Right cardiac atrium (tissue), 5 donors: ENCODE results near the gene COL2A1. TPM values are rescaled to one million over a fixed set of nuclear protein-coding genes. Genes with fewer than 3 reads are reported as not detected.

ENCODE experiments used
- ATAC-seq, 2 donors: fragments of 200-7000 bp; cut with Tn5 transposase; one replicate each; pipeline versions ENCODE4 v1.8.0 to v1.9.1; 2020; ENCODE audit warnings: moderate library complexity in 2 of 2, mild to moderate bottlenecking in 1 of 2
- DNase-seq, 3 donors: peaks; one replicate each; pipeline ENCODE4 v3.0.0-alpha.2; 2020
- H3K27ac ChIP-seq: one replicate; pipeline ENCODE4 v1.5.1; 2013; ENCODE audit warnings: mild to moderate bottlenecking, low read length, control low read depth, moderate library complexity
- H3K27me3 ChIP-seq: one replicate; pipeline ENCODE4 v1.6.1; 2013; ENCODE audit not compliant: control insufficient read depth, insufficient read depth
- H3K4me1 ChIP-seq: one replicate; pipeline ENCODE4 v1.6.1; 2013; ENCODE audit warnings: low read length; ENCODE audit not compliant: control insufficient read depth, insufficient read depth
- H3K4me3 ChIP-seq: one replicate; pipeline ENCODE4 v1.5.1; 2013; ENCODE audit warnings: low read length, control low read depth
- H3K9me3 ChIP-seq: one replicate; pipeline ENCODE4 v1.6.1; 2013; ENCODE audit warnings: low read length; ENCODE audit not compliant: control insufficient read depth
- WGBS: extraction: QIAGEN DNeasy Blood & Tissue Kit; methylation state at CpG from one replicate; pipeline ENCODE4 v1.1.7; 2013; 5-methylcytosine and 5-hydroxymethylcytosine counted together
- intact Hi-C, 4 donors: fragments of 100-400 bp; cut with DNase I; formaldehyde crosslinking; loops; one replicate each; pipeline versions ENCODE4 v1.11.0 to v1.14.0; 2022 to 2023
- polyA plus RNA-seq: library from polyadenylated mRNA; stranded (reverse); fragments of 200-250 nt; gene quantifications from one replicate; pipeline ENCODE4 v1.2.3, GENCODE V29; 2013
- total RNA-seq, 4 donors: library from RNA; stranded (reverse); fragmentation: NEBNext Ultra II Directional; extraction: Animal tissue kit (Norgen Biotek cat#: 25700); gene quantifications; one replicate each; pipeline ENCODE4 v1.2.1, GENCODE V29; 2021
- donor health status: healthy with polysubstance abuse.
- donor health status: DM: no; HTN: yes; CAD: no.
- donor health status: DM: no; HTN: no; CAD: no.
- donor health status: DM: no; HTN: yes; CAD: no; lungs with severe emphysema.
- donor health status: DM: yes; HTN: yes; CAD: no.

Gene COL2A1
- total and polyA plus RNA-seq, 5 donors: 0.07 TPM; not detected in 4

DNA sequence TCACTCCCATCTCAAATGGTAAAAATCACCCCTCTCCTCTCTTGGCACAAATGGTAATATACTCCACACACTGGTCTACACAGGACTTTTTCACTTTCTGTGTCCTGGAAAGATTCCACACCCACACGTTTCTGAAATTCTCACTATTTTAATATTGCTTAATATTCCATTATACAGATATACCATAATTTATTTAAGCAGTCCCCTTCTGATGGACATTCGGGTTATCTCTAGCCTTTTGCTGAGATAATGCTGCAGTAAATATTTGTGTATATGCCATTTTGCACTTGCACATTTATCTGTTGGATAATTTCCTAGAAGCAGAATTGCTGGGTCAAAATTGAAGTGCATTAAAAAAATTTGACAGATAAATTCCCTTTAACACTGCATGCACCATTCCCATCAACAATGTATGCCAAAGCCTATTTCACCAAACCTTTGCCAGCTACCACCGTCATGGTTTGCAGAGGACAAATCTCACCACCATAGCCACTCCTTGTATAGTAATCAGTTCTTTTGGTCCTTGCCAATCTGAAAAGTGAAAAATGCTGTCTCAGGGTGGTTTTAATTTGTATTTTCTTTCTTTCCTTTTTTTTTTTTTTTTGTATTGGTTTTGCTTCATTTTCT, 15.5 kb upstream of the COL2A1 start:
- Histone ChIP-seq H3K9me3 (no peaks in the 10 kb centered on the region), H3K4me3 (no peak overlapping the region), H3K4me1 (peaks cover 2% of the 10 kb centered on the region), H3K27ac (no peak overlapping the region), H3K27me3 (no peaks in the 10 kb centered on the region)
- no peak for DNase-seq
- 41% methylated on average over 3 of the region's 3 CpGs for WGBS
- intact Hi-C loops: no loop called here
- ATAC-seq: no peak

DNA sequence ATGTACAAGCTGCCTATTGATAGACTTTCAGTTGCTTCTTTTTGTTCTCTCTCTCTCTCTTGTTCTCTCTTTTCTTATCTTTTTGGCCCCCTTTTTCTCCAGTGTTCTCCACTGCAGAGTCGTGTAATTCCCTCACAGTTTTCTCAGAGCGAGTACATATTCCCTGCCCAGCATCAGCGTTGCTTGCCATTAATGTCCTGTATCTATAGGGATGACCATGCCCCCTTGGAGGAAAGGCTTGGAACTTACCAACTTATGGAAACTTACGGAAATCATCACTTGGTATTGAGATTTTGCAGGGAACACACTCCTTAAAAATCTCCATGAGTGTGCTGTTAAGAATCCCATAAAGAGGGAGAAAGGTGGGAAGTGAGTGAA, 14.3 kb upstream of the COL2A1 start:
- Histone ChIP-seq H3K4me3 (no peak overlapping the region), H3K27me3 (no peaks in the 10 kb centered on the region), H3K27ac (no peak overlapping the region), H3K4me1 (peaks cover 2% of the 10 kb centered on the region), H3K9me3 (no peaks in the 10 kb centered on the region)
- intact Hi-C loops: no loop called here
- no peak for DNase-seq
- no peak for ATAC-seq
- 67% methylated on average over 4 of the region's 4 CpGs for whole genome bisulfite sequencing

DNA sequence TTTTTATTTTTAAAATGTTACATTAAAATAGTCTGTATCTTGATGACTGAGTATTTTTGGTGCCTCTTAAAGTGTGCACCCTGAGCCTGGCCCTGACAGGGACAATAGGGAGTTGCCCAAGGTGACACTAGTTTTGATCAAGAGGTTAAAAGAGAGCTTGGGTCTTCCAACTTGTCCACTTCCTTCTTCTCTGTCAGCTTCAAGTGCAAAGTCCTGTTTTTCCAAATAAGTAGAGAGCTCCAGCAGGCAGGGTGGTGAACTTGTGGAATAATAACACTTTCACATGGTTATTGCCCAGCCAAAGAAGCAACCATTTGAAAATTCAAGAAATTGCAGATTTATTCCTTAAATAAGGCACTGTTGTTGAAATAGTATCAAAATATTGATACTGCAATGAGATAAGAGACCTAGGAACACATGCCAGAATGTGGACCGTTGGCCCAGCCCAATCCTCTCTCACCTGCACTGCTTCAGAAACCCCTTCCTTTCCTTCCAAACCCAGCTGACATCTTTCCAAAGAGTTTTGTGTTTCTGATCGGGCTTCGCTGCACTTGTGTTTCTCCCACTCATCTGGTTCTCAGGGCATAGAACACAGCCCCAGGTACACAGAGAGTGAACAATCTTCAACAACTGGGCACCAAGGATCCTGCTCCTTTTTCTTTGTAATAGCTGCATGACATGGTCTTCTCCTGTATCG, 13.8 kb upstream of the COL2A1 start:
- DNase-seq: no peak
- WGBS: 81% methylated on average over 4 of the region's 4 CpGs
- Histone ChIP-seq H3K9me3 (no peaks in the 10 kb centered on the region), H3K4me3 (no peak overlapping the region), H3K4me1 (peaks cover 2% of the 10 kb centered on the region), H3K27me3 (no peaks in the 10 kb centered on the region), H3K27ac (no peak overlapping the region)
- intact Hi-C loops: no loop called here
- ATAC-seq: no peak

DNA sequence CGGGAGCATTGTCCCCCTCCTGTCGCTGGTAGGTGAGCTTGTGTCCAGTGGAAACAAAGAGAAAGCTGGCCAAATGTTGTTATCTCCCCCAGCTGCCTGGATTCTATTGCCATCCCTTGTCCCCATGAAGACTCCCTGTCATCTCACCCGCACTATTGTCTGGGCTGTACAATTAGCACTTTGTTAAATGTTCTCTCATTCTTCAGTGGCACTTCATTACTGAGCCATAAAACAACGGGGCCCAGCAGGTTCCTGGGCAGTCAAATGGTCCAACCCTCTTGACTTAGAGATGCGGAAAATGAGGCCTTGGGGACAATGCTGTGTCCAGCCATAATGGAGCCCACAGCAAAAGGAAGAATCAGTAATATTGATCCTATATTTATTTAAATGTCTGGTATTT, 13.2 kb upstream of the COL2A1 start:
- no peak overlapping the region for H3K4me3 ChIP-seq
- no peaks in the 10 kb centered on the region for H3K9me3 ChIP-seq
- H3K27ac ChIP-seq: no peak overlapping the region
- DNase-seq: no peak
- H3K27me3 ChIP-seq: no peaks in the 10 kb centered on the region
- intact Hi-C loops: no loop called here
- ATAC-seq: no peak
- H3K4me1 ChIP-seq: peaks cover 2% of the 10 kb centered on the region
- 74% methylated on average over 5 of the region's 5 CpGs for WGBS

DNA sequence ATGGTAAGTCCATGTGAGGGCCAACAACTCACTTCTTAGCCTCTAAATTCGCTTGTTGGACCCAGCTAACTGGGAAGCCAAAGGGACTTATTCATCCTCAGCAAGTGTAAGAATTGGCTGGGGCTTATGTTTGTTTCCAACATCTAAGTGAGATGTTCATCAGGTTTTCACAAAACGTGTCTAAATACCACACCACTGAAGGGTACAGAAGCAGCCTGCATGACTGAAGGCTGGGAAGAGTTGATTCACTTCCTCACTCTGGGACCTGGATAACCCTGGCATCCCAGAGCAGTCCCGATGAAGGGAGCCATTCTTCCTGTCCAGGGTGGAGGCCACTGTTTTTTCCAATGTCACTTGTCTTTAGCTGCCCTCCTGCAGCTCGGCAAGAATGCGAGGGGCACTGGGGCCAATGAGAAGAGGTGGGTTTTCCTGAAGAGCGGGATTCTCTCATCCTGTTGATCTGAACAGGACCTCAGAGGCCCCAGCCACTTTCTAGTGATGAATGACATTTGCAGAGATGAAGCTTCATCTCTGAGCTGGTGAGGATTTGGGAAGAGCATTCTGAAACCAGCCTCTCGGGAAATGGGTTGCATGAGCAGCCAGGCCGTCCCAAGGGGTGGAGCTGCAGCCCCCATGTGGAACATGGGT, 12.2 kb upstream of the COL2A1 start:
- Histone ChIP-seq H3K27ac (no peak overlapping the region), H3K27me3 (no peaks in the 10 kb centered on the region), H3K4me3 (no peak overlapping the region), H3K9me3 (no peaks in the 10 kb centered on the region), H3K4me1 (no peaks in the 10 kb centered on the region)
- WGBS: 67% methylated on average over 8 of the region's 8 CpGs
- ATAC-seq (no peak), DNase-seq (no peak)
- intact Hi-C loops: no loop called here

DNA sequence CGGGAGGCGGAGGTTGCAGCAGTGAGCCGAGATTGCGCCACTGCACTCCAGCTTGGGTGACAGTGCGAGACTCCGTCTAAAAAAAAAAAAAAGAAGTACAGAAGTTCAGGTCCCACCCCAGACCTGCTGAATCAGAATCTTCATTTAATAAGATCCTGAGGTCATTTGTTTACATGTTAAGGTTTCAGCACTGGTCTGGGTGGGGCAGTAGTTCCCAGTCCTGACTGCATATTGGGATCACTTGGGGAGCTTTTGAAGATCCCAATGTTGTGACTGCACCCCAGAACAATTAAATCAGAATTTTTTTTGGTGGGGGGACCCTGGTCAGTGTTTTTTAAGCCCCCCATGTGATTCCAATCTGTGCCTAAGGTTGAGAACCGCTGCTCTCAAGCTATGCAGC, 11.7 kb upstream of the COL2A1 start:
- intact Hi-C loops: no loop called here
- H3K4me1 ChIP-seq: no peaks in the 10 kb centered on the region
- no peaks in the 10 kb centered on the region for H3K9me3 ChIP-seq
- H3K4me3 ChIP-seq: no peak overlapping the region
- no peak for ATAC-seq
- H3K27ac ChIP-seq: no peak overlapping the region
- WGBS: 89% methylated on average over 7 of the region's 7 CpGs
- no peak for DNase-seq
- no peaks in the 10 kb centered on the region for H3K27me3 ChIP-seq

DNA sequence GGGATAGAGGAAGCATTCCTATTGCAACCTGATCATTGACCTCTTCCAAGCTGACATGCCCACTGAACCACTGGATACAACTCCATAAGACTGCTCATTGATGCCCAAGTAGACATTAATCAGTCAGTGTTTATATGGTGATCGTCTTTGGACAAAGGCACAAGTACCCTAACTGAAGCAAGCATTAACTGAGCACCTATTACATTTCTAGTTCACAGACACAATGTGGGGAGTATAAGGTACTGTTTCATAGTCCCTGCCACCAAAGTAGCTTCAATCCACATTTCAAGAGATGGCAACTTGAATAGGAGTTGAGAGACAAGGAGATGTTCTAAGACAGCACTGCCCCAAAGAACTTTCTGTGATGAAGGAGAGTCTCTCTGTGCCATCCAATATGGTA, 10.9 kb upstream of the COL2A1 start:
- Histone ChIP-seq H3K9me3 (no peaks in the 10 kb centered on the region), H3K4me1 (no peaks in the 10 kb centered on the region), H3K4me3 (no peak overlapping the region), H3K27me3 (no peaks in the 10 kb centered on the region), H3K27ac (no peak overlapping the region)
- DNase-seq: no peak
- 49% methylated on average over 1 of the region's 1 CpG for WGBS
- no peak for ATAC-seq
- intact Hi-C loops: no loop called here

DNA sequence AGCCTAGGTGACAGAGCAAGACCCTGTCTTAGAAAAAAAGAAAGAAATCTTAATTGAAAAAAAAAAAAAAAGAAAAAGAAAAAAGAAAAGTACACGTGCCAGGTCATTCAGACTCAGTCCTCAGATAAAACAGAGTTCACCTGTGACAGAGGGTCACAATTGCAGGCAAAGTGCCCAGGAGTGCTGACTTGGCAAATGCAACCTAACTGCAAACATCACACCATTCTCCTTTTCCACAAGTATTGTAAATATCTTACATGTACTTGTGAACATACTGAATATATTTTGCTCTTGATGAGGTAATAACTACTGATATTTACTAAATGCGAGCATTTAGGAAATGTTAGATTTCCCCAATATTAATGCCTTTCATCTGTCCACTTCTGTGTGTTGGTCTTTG, 9.0 kb upstream of the COL2A1 start:
- no peaks in the 10 kb centered on the region for H3K9me3 ChIP-seq
- ATAC-seq (no peak), DNase-seq (no peak)
- 72% methylated on average over 2 of the region's 2 CpGs for WGBS
- intact Hi-C loops: no loop called here
- H3K27me3 ChIP-seq: no peaks in the 10 kb centered on the region
- H3K4me1 ChIP-seq: no peaks in the 10 kb centered on the region
- H3K27ac ChIP-seq: no peak overlapping the region
- no peak overlapping the region for H3K4me3 ChIP-seq

DNA sequence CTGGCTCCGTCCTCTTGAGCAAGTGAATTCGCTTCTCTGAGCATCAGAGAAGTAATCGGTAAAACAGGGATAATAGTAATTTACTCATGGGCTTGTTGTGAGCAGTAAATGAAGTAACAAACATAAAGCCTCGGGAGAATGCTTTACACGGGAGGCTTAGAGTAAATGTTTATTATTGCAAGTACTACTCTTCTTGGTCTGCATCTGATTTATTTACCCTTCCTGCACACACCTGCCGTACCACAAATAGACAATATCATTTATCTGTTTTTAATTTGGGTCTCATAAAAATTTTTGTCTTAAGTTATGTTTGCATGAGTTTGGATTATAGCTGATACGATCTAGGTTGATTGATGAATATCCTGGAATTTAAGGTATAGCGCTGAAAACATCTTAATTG, 7.8 kb upstream of the COL2A1 start:
- H3K4me1 ChIP-seq: no peaks in the 10 kb centered on the region
- H3K27me3 ChIP-seq: no peaks in the 10 kb centered on the region
- no peak for DNase-seq
- 72% methylated on average over 8 of the region's 8 CpGs for WGBS
- H3K4me3 ChIP-seq: no peak overlapping the region
- no peak overlapping the region for H3K27ac ChIP-seq
- H3K9me3 ChIP-seq: no peaks in the 10 kb centered on the region
- intact Hi-C loops: no loop called here
- no peak for ATAC-seq

DNA sequence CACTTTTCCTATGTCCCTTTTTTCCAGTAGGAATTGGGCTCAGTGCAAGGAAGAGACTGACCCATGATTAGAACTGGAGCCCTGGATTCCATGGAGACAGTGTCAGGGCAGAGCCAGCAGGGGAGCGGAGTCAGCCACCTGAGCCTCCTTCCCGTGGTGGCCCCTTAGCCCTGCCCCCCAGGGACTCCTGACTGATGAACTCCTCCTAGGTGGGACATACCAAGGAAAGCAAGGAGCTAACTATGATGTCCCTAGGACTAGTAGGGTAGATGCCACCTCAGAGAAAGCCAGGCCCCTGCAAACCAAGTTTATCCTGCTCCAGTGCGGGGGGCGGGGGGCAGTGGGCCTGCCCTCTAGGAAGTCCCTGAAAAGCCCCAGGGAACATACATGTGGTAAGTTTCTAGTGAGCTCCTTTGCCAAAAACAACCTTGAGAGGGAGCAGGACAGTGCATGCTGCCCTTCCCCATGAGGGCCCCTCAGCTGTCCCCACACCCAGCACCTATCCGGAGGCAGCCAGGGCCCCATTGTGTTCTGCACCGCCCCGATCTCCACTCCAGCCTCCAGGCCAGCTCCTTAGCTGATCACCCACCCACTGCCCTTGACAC, 6.2 kb upstream of the COL2A1 start:
- H3K4me3 ChIP-seq: no peak overlapping the region
- no peaks in the 10 kb centered on the region for H3K4me1 ChIP-seq
- ATAC-seq: peak in 1 of 2 donors; percentile 29
- no peaks in the 10 kb centered on the region for H3K9me3 ChIP-seq
- H3K27me3 ChIP-seq: no peaks in the 10 kb centered on the region
- H3K27ac ChIP-seq: no peak overlapping the region
- 67% methylated on average over 7 of the region's 7 CpGs for WGBS
- no peak for DNase-seq
- intact Hi-C loops: no loop called here

DNA sequence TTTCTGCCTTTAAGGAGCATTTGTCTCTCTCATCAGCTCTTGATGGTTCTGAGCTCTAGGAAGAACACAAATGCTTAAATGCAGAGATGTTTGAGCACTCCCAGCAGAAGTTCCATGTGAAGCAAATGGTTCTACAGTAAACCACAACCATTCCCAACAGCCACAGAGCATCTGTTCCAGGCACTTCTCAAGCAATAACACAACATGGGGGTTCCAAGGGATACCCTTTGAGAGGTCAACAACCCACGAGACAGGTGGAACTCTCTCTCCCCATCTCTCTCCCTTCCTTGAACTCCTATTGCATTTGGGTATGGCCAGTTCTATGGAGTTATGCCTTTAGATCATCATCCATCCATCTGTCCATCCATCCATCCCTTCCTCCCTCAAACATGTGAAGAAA, 5.2 kb upstream of the COL2A1 start:
- no peak for DNase-seq
- Histone ChIP-seq H3K9me3 (no peaks in the 10 kb centered on the region), H3K27ac (no peak overlapping the region), H3K27me3 (no peaks in the 10 kb centered on the region), H3K4me3 (no peak overlapping the region), H3K4me1 (no peaks in the 10 kb centered on the region)
- ATAC-seq: no peak
- intact Hi-C loops: no loop called here
- 76% methylated on average over 1 of the region's 1 CpG for WGBS
